ENCODE measurements around the gene SHFL.

- TF ChIP-seq CTCF (IDR thresholded peaks at IDR 0.05) (no peak), POLR2A (IDR thresholded peaks at IDR 0.05) (no peak)
Measured at GRCh38 chr19:10076535-10076934, 9.6 kb upstream of the SHFL start.
